ENCODE measurements around the gene HSF4.
A peak's percentile ranks its signal among the peaks of the same experiment; 100 is the strongest.

DNA sequence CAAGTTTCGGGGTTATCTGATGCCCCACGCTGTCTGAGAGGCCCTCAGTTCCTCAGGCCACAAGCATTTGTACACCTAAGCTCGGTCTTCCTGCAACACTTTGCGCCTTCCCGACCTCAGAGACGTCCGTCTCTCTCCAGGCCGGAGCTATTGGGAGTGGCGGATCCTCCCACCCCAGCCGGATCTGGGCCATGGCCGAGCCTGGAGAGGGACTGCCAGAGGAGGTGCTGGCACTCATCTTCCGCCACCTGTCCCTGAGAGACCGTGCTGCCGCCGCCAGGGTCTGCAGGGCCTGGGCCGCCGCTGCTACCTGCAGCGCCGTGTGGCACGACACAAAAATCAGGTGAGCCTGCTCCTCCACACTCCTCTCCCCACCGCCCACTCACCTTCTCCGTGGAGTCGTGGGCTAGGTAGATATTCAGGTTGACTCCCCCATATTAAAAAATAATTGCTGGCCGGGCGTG, 2.9 kb upstream of the HSF4 start:
- TF ChIP-seq, protein P1, sequence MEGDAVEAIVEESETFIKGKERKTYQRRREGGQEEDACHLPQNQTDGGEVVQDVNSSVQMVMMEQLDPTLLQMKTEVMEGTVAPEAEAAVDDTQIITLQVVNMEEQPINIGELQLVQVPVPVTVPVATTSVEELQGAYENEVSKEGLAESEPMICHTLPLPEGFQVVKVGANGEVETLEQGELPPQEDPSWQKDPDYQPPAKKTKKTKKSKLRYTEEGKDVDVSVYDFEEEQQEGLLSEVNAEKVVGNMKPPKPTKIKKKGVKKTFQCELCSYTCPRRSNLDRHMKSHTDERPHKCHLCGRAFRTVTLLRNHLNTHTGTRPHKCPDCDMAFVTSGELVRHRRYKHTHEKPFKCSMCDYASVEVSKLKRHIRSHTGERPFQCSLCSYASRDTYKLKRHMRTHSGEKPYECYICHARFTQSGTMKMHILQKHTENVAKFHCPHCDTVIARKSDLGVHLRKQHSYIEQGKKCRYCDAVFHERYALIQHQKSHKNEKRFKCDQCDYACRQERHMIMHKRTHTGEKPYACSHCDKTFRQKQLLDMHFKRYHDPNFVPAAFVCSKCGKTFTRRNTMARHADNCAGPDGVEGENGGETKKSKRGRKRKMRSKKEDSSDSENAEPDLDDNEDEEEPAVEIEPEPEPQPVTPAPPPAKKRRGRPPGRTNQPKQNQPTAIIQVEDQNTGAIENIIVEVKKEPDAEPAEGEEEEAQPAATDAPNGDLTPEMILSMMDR (IDR thresholded peaks at IDR 0.05 in 4 of 5, conservative IDR thresholded peaks at IDR 0.05 in 1 of 5), result peak in 4 of 5 experiments; percentile 18 to 33 (median 22)
- no peak for TF ChIP-seq POLR2A (IDR thresholded peaks at IDR 0.05)

Data from gastrocnemius medialis (tissue), 4 donors.